ENCODE measurements around the gene NKIRAS1. TPM values are rescaled to one million over a fixed set of nuclear protein-coding genes. Genes with fewer than 3 reads are reported as not detected.
"Not testable (repeated sequence)": the region's sequence is repeated elsewhere in the genome, so short reads cannot be mapped to it uniquely, and the experiment has no call there.

Gene NKIRAS1
- total RNA-seq, 1 donor from 2014 or later: 8.5 TPM

- Mint-ChIP-seq H3K27ac (no peak overlapping the region), H3K4me3 (ENCODE audit: low read depth) (no peak overlapping the region), H3K4me1 (ENCODE audit: low read depth) (no peaks in the 10 kb centered on the region), H3K36me3 (ENCODE audit: insufficient read depth) (peaks cover 21% of the 10 kb centered on the region), H3K9me3 (ENCODE audit: low read depth) (no peaks in the 10 kb centered on the region), H3K27me3 (no peaks in the 10 kb centered on the region)
- no peak for DNase-seq (ENCODE audit: low spot score, unreplicated experiment)
- TF ChIP-seq CTCF (IDR thresholded peaks at IDR 0.05; ENCODE audit: unreplicated experiment): peak; percentile 29
Observed at GRCh38 chr3:23884481-23884880, 32.3 kb downstream of the NKIRAS1 start.

GRCh38 chr3:23882487-23882918, 34.3 kb downstream of the NKIRAS1 start:
- Mint-ChIP-seq H3K4me1 (ENCODE audit: low read depth) (no peaks in the 10 kb centered on the region), H3K9me3 (ENCODE audit: low read depth) (peaks cover 7% of the 10 kb centered on the region), H3K4me3 (ENCODE audit: low read depth) (no peak overlapping the region), H3K27me3 (no peaks in the 10 kb centered on the region), H3K27ac (no peak overlapping the region), H3K36me3 (ENCODE audit: insufficient read depth) (peaks cover 34% of the 10 kb centered on the region)
- TF ChIP-seq CTCF (IDR thresholded peaks at IDR 0.05; ENCODE audit: unreplicated experiment): no peak
- no peak for DNase-seq (ENCODE audit: low spot score, unreplicated experiment)

GRCh38 chr3:23881993-23882392, 34.8 kb downstream of the NKIRAS1 start:
- H3K4me1 Mint-ChIP-seq (ENCODE audit: low read depth); DNase-seq (ENCODE audit: low spot score, unreplicated experiment); H3K27me3 Mint-ChIP-seq; H3K9me3 Mint-ChIP-seq (ENCODE audit: low read depth); H3K4me3 Mint-ChIP-seq (ENCODE audit: low read depth): not testable (repeated sequence)
- Mint-ChIP-seq H3K36me3 (ENCODE audit: insufficient read depth) (peaks cover 34% of the 10 kb centered on the region), H3K27ac (peak overlapping the region; percentile 65)

- DNase-seq (ENCODE audit: low spot score, unreplicated experiment): no peak
- Mint-ChIP-seq H3K9me3 (ENCODE audit: low read depth) (peaks cover 7% of the 10 kb centered on the region), H3K4me3 (ENCODE audit: low read depth) (no peak overlapping the region), H3K27me3 (no peaks in the 10 kb centered on the region), H3K36me3 (ENCODE audit: insufficient read depth) (peaks cover 35% of the 10 kb centered on the region), H3K4me1 (ENCODE audit: low read depth) (no peaks in the 10 kb centered on the region), H3K27ac (no peak overlapping the region)
- TF ChIP-seq CTCF (IDR thresholded peaks at IDR 0.05; ENCODE audit: unreplicated experiment): no peak
Observed at GRCh38 chr3:23880703-23881339, 36.0 kb downstream of the NKIRAS1 start.

- Mint-ChIP-seq H3K4me1 (ENCODE audit: low read depth) (no peaks in the 10 kb centered on the region), H3K27me3 (no peaks in the 10 kb centered on the region), H3K27ac (no peak overlapping the region), H3K9me3 (ENCODE audit: low read depth) (peaks cover 7% of the 10 kb centered on the region), H3K4me3 (ENCODE audit: low read depth) (no peak overlapping the region), H3K36me3 (ENCODE audit: insufficient read depth) (peaks cover 35% of the 10 kb centered on the region)
- no peak for DNase-seq (ENCODE audit: low spot score, unreplicated experiment)
- TF ChIP-seq CTCF (IDR thresholded peaks at IDR 0.05; ENCODE audit: unreplicated experiment): no peak
Observed at GRCh38 chr3:23879485-23879884, 37.3 kb downstream of the NKIRAS1 start.

GRCh38 chr3:23877329-23877980, 39.3 kb downstream of the NKIRAS1 start:
- Mint-ChIP-seq H3K27me3 (no peaks in the 10 kb centered on the region), H3K4me3 (ENCODE audit: low read depth) (no peak overlapping the region), H3K27ac (no peak overlapping the region), H3K36me3 (ENCODE audit: insufficient read depth) (peaks cover 31% of the 10 kb centered on the region), H3K9me3 (ENCODE audit: low read depth) (peaks cover 7% of the 10 kb centered on the region), H3K4me1 (ENCODE audit: low read depth) (no peaks in the 10 kb centered on the region)
- TF ChIP-seq CTCF (IDR thresholded peaks at IDR 0.05; ENCODE audit: unreplicated experiment): no peak
- DNase-seq (ENCODE audit: low spot score, unreplicated experiment): no peak
